Activated CD8-positive, alpha-beta memory T cell treated with anti-CD3 and anti-CD28 coated beads, Interleukin-2, amount 50 U/mL, for 24 hours (primary cell): ENCODE results near the gene USP34.

Experiments used
- DNase-seq: peaks from one replicate; pipeline ENCODE4 v3.0.0-alpha.2; 2020; ENCODE audit errors: extremely low read depth

Gene USP34

DNA sequence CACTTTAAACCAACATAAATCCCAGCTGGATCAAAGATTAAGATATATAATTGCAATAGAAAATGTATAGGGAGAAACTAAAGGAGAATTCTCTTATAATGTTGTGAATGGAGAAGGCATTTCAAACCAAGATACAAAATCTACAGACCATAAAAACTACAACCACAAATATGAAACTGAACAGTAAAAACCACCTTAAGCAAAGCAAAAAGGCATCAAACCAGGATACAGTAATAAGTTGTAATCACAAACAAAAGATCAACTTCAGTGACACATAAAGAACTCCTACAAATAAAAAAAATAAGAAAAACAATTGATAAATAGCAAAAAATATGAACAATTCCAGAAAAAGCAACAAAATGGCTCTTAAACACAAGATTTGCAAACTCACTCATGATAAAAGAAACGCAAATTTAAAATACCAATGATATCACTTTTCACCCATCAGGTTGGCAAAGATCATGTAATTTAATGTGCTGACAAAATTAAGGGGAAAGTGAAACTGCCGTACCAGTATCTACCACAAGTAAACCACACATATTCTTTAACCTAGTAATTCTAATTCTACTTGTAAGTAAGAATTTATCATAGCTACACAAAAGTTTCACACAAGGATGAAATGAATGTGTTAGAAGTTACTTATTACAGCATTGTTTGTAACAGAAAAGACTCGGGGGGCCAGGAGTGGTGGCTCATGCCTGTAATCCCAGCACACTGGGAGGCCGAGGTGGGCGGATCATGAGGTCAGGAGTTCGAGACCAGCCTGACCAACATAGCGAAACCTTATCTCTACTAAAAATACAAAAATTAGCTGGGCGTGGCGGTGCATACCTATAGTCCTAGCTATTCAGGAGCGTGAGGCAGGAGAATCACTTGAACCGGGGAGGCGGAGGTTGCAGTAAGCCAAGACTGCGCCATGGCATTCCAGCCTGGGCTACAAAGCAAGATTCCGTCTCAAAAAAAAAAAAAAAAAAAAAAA is 101.9 kb downstream of the USP34 start:
- peak; percentile 14 for DNase-seq

- DNase-seq: no peak
Measured at GRCh38 chr2:61367177-61367576, 103.7 kb downstream of the USP34 start.

DNA sequence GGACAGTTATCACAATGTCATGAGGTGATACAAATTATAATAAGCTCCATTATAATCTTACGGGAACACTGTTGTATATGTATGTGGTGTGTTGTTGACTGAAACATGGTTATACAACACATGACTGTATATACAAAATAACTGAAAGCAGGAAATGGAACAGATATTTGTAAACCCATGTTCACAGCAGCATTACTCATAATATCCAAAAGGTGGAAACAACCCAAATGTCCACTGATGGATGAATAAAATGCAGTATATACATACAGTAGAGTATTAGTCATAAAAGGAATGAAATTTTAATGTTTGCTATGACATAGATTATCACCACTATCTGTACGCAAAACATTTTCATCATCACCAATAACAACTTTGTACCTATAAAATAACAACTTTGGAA is 107.3 kb downstream of the USP34 start:
- DNase-seq: no peak

- no peak for DNase-seq
Measured at GRCh38 chr2:61362873-61363272, 108.0 kb downstream of the USP34 start.

GRCh38 chr2:61361068-61361467 is 109.8 kb downstream of the USP34 start:
- no peak for DNase-seq

GRCh38 chr2:61359058-61359457 is 111.8 kb downstream of the USP34 start:
- DNase-seq: no peak

GRCh38 chr2:61357681-61358080 is 113.2 kb downstream of the USP34 start:
- DNase-seq: no peak

DNA sequence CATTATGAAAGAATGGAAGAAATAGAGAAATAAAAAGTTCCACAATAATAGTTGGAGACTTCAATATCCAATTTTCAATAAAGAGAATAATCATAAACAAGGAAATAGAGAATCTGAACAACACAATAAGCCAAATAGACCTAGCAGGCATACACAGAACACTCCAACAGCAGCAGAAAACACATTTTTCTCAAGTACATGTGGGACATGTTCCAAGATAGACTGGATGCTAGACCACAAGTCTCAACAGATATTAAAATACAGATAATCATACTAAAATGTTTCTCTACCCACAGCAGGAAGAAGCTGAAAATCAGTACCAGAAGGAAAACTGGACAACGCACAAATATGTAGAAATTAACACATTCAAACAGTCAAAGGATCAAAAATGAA is 113.9 kb downstream of the USP34 start:
- DNase-seq: no peak

DNA sequence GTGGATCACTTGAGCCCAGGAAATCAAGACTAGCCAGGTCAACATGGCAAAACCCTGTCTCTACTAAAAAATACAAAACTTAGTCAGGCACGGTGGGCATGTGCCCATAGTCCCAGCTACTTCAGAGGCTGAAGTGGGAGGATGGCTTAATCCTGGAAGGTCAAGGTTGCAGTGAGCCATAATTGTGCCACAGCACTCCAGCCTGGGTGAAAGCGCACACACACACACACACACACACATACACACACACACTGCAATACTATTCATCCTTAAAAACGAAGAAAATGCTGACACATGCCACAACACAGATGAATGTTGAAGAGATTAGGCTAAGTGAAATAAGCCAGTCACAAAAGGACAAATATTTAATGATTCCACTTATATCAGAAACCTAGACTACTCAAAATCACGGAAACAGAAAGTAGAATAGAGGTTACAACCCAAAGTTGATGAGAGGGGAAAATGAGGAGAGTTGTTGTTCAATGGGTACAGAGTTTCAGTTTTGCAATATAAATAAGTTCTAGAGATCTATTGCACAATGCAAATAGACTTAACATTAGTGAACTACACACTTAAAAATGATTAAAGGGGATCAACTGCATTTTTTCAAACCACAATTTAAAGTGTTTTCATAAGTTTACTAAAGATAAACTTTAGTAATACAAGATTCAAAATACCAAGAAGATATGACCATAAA is 114.5 kb downstream of the USP34 start:
- no peak for DNase-seq

GRCh38 chr2:61354543-61355197 is 116.2 kb downstream of the USP34 start:
- DNase-seq: no peak

DNA sequence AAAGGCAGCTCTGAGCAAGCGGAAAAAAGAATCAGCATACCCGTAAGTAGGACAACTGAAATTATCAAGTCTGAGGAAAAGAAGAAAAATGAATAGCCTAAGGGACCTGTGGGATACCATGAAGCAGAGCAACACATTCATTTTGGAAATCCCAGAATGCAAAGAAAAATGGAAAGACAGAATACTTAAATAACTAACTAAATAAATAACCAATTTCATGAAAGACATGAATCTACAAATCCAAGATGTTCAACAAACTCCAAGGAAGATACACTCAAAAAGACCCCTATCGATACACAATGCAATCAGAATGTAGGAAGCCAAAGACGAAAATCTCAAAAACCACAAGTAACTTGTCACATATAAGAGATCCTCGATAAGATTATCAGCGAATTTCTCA is 117.0 kb downstream of the USP34 start:
- DNase-seq: no peak

DNA sequence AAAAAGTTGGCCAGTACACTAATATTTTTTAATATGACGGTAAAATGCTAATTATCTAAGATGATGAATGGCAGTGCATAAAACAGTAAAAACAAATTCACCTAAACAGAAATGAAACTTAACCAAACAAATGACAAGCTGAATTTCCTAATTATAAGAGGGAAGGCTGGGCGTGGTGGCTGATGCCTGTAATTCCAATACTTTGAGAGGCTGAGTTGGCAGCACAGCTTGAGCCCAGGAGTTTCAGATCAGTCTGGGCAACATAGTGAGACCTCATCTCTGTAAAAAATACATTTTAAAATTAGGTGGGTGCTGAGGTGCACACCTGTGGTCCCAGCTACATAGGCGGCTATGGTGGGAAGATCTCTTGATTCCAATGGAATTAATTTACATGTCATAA is 120.1 kb downstream of the USP34 start:
- no peak for DNase-seq

GRCh38 chr2:61343141-61343540 is 127.7 kb downstream of the USP34 start:
- no peak for DNase-seq

GRCh38 chr2:61340242-61340641 is 130.6 kb downstream of the USP34 start:
- no peak for DNase-seq

DNA sequence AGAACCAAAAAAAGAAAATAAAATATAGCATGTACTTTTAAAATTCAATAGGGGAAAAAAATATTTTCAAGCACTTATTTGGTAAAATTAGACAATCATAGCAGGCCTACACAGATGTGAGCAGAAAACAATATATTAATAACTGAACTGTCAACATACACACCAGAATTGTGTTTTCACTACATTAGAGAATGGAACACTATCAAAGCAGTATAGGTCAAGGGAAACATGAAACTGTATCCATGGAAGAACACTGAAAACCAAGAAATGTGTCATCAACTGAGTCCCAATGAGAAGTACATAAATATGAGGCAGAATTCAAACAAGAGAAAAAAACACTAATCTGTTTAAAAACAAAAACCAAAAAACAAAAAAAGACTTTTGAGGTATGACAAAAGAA is 132.4 kb downstream of the USP34 start:
- DNase-seq: no peak

DNA sequence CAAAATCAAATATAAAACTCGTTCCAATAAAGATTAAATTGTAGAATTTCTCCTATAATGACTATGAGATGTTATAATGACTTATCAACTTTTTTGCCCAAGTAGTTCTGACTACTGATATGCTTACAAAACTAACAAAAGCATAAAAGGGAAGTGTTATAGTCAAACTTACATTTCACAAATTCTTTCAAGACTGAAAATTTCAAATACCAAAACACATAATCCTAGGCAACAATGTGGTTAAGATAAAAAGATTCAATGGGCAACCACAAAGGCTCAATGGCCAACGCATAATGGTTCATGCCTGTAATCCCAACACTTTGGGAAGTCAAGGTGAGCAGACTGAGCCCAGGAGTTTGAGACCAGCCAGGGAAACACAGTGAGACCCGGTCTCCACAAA is 135.7 kb downstream of the USP34 start:
- DNase-seq: no peak

- no peak for DNase-seq
Measured at GRCh38 chr2:61334466-61334865, 136.4 kb downstream of the USP34 start.

GRCh38 chr2:61328707-61329251 is 142.1 kb downstream of the USP34 start:
- DNase-seq: no peak

GRCh38 chr2:61327173-61327572 is 143.7 kb downstream of the USP34 start:
- DNase-seq: no peak

GRCh38 chr2:61326423-61326822 is 144.5 kb downstream of the USP34 start:
- DNase-seq: no peak

DNA sequence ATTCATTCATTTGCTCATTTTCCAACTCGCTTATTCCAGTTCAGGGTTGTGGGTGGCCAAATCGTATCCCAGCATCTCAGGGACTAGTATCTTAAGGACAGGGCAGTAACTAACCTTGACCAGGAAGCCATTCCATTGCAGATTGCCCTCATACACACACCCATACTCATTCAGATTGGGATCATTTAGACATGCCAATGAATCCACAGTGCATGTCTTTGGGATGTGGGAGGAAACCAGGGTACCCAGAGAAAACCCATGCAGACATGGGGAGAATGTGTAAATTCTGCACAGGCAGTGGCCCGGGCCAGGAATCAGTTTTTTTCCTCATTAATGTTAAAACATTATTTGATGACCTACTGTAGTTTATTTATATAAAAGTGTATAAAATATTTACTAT is 150.7 kb downstream of the USP34 start:
- no peak for DNase-seq

GRCh38 chr2:61318553-61318952 is 152.3 kb downstream of the USP34 start:
- no peak for DNase-seq
